GM12873 (cell line): Measurements from ENCODE around the gene TFF3.

Source experiments
- CTCF ChIP-seq: IDR thresholded peaks from 2 replicates; pipeline ENCODE4 v1.5.1; 2012; ENCODE audit warnings: low read depth, mild to moderate bottlenecking, moderate library complexity, low read length, control low read depth; ENCODE audit not compliant: insufficient read depth; ENCODE audit errors: missing control alignments

TFF3 gene

GRCh38 chr21:42311816-42312625 lies 3.2 kb downstream of the TFF3 start:
- TF ChIP-seq CTCF: no peak

GRCh38 chr21:42311160-42311559 lies 4.0 kb downstream of the TFF3 start:
- TF ChIP-seq CTCF: no peak

- TF ChIP-seq CTCF: no peak
These were observed 4.7 kb downstream of the TFF3 start for GRCh38 chr21:42310411-42311001.

GRCh38 chr21:42309753-42310213 lies 5.4 kb downstream of the TFF3 start:
- TF ChIP-seq CTCF: peak; percentile 90

GRCh38 chr21:42308914-42309752 lies 6.1 kb downstream of the TFF3 start:
- peak; percentile 16 for TF ChIP-seq CTCF

GRCh38 chr21:42308161-42308913 lies 6.9 kb downstream of the TFF3 start:
- no peak for TF ChIP-seq CTCF
